ENCODE results near the gene RBM6. TPM values are rescaled to one million over a fixed set of nuclear protein-coding genes. Genes with fewer than 3 reads are reported as not detected.
"Not testable (repeated sequence)": the region's sequence is repeated elsewhere in the genome, so short reads cannot be mapped to it uniquely, and the experiment has no call there.

Gene RBM6
- total RNA-seq, 2 experiments from 2014 or later, result 99.3 to 106 TPM

- no peaks in the 10 kb centered on the region for H3K27me3 Mint-ChIP-seq
- H3K4me1 Mint-ChIP-seq (ENCODE audit: low read depth), result no peaks in the 10 kb centered on the region
- ChIA-PET POLR2A (no interaction called here), CTCF (no interaction called here)
- no peak for TF ChIP-seq CTCF (IDR thresholded peaks at IDR 0.05)
- Histone ChIP-seq H3K27ac (ENCODE audit: low read depth in 1 of 2, low read length in 2 of 2) (no peak overlapping the region), H3K36me3 (ENCODE audit: insufficient read depth, low read length) (peaks cover 17% of the 10 kb centered on the region), H3K4me1 (ENCODE audit: insufficient read depth, low read length) (peaks cover 2% of the 10 kb centered on the region), H3K27me3 (ENCODE audit: control insufficient read depth in 1 of 2, insufficient read depth in 2 of 2, low read length in 2 of 2) (no peaks in the 10 kb centered on the region), H3K9me3 (ENCODE audit: control insufficient read depth in 1 of 2, insufficient read depth in 1 of 2, low read length in 2 of 2) (no peaks in the 10 kb centered on the region), H3K4me3 (ENCODE audit: low read length) (no peak overlapping the region)
- H3K27ac Mint-ChIP-seq, result no peak overlapping the region
- DNase-seq (no peak), ATAC-seq (ENCODE audit: poor library complexity) (no peak)
- H3K36me3 Mint-ChIP-seq (ENCODE audit: low read depth), result peaks cover 22% of the 10 kb centered on the region
- intact Hi-C loops (cut with DNase I, micrococcal nuclease), result no loop called here
- H3K4me3 Mint-ChIP-seq, result no peak overlapping the region
- no peaks in the 10 kb centered on the region for H3K9me3 Mint-ChIP-seq
Measured at GRCh38 chr3:49916686-49917085, 23.3 kb upstream of the RBM6 start.

GRCh38 chr3:49917806-49918590 is 22.0 kb upstream of the RBM6 start:
- CTCF ChIA-PET; DNase-seq; H3K4me3 Mint-ChIP-seq; H3K27ac ChIP-seq (ENCODE audit: low read depth in 1 of 2, low read length in 2 of 2); POLR2A ChIA-PET; H3K4me3 ChIP-seq (ENCODE audit: low read length); H3K27me3 Mint-ChIP-seq; H3K36me3 ChIP-seq (ENCODE audit: insufficient read depth, low read length); H3K9me3 ChIP-seq (ENCODE audit: control insufficient read depth in 1 of 2, insufficient read depth in 1 of 2, low read length in 2 of 2); H3K27ac Mint-ChIP-seq; H3K27me3 ChIP-seq (ENCODE audit: control insufficient read depth in 1 of 2, insufficient read depth in 2 of 2, low read length in 2 of 2); intact Hi-C loops (cut with DNase I, micrococcal nuclease); H3K4me1 ChIP-seq (ENCODE audit: insufficient read depth, low read length); H3K9me3 Mint-ChIP-seq; H3K36me3 Mint-ChIP-seq (ENCODE audit: low read depth); H3K4me1 Mint-ChIP-seq (ENCODE audit: low read depth): not testable (repeated sequence)
- peak; percentile 39 for ATAC-seq (ENCODE audit: poor library complexity)

GRCh38 chr3:49924683-49925082 is 15.3 kb upstream of the RBM6 start:
- POLR2A ChIA-PET, result no interaction called here
- peaks cover 5% of the 10 kb centered on the region for H3K36me3 Mint-ChIP-seq (ENCODE audit: low read depth)

More at GRCh38 chr3:49924683-49925082, 15.3 kb upstream of the RBM6 start:
- Histone ChIP-seq H3K9me3 (ENCODE audit: control insufficient read depth in 1 of 2, insufficient read depth in 1 of 2, low read length in 2 of 2) (no peaks in the 10 kb centered on the region), H3K36me3 (ENCODE audit: insufficient read depth, low read length) (no peaks in the 10 kb centered on the region), H3K4me3 (ENCODE audit: low read length) (no peak overlapping the region), H3K27me3 (ENCODE audit: control insufficient read depth in 1 of 2, insufficient read depth in 2 of 2, low read length in 2 of 2) (no peaks in the 10 kb centered on the region), H3K27ac (ENCODE audit: low read depth in 1 of 2, low read length in 2 of 2) (no peak overlapping the region), H3K4me1 (ENCODE audit: insufficient read depth, low read length) (peaks cover 11% of the 10 kb centered on the region)
- no peaks in the 10 kb centered on the region for H3K27me3 Mint-ChIP-seq
- no peak overlapping the region for H3K4me3 Mint-ChIP-seq
- H3K4me1 Mint-ChIP-seq (ENCODE audit: low read depth), result peaks cover 27% of the 10 kb centered on the region
- no peak for DNase-seq
- ATAC-seq (ENCODE audit: poor library complexity), result no peak
- CTCF ChIA-PET, result interaction anchor here (1.3 kb wide), 1 partner anchor 122 kb away, joined by 3 read pairs; no protein-coding TSS in a partner anchor
- H3K9me3 Mint-ChIP-seq, result no peaks in the 10 kb centered on the region
- intact Hi-C loops (cut with DNase I, micrococcal nuclease), result loop anchor here in 1 of 2 experiments (5.0 kb wide), 1 partner anchor 122 kb away; the partner anchor contains the start of gene INKA1
- no peak for TF ChIP-seq CTCF (IDR thresholded peaks at IDR 0.05)
- no peak overlapping the region for H3K27ac Mint-ChIP-seq

Data from CD4-positive, alpha-beta T cell (primary cell).